ENCODE data around the gene RAB19. TPM values are rescaled to one million over a fixed set of nuclear protein-coding genes. Genes with fewer than 3 reads are reported as not detected.
A peak's percentile ranks its signal among the peaks of the same experiment; 100 is the strongest.

Gene RAB19, protein sequence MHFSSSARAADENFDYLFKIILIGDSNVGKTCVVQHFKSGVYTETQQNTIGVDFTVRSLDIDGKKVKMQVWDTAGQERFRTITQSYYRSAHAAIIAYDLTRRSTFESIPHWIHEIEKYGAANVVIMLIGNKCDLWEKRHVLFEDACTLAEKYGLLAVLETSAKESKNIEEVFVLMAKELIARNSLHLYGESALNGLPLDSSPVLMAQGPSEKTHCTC
- total RNA-seq (2021; ENCODE audit: unreplicated experiment): 0.92 TPM
- polyA plus RNA-seq (2012; ENCODE audit: insufficient read length): not detected
- Bru-seq, nascent RNA: percentile 23 among the genes with signal in this experiment
- BruChase-seq, experiment 1, labeled RNA remaining after a 2-hour chase: percentile 23 among the genes with signal in this experiment
- percentile 25 among the genes with signal in this experiment for BruChase-seq, experiment 2, labeled RNA remaining after a 6-hour chase
- long read RNA-seq, partial matches to known transcripts: 0 of 1 reads
- long read RNA-seq, other reads (novel, unspliced or antisense): 0 of 1 reads

DNA sequence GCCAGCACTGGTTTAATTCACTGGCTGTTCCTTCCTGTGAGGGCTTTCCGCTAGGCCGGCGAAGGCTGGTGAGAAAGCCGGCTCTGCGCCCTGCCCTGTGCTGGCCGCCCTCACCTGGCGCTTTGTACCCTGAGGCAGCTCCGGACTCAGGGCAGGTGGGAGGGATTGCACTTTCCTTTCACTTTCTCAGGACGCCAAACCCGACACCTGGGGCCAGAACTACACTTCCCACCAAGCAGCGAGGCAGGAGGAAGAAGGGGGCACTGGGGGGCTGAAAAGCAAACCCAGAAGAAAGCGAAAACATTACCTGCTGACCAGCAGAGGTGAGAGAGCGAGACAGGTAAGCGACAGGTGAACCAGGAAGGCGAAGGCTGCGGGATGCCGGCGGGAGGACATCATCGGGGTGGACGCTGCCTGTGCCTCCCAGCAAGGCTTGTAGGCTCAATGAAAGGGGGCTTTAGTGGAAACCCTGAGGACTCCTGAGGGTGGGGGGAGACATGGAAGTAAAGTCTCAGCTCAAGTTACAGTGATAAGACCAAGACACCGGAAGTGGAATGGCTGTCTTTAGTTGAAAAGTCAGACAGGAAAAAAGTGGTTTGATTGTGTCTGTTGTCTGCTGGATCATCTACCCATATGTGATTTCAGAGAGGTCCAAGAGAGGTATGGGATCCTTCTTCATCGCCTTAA lies at the start of gene RAB19:
RAB19 (plus strand) TSS at position 181 of the 687 bp plus-strand sequence. CDS start 3,589 bp downstream, outside the sequence.
- no peaks in the 10 kb centered on the region for H3K36me3 ChIP-seq (ENCODE audit: control insufficient read depth, insufficient read depth, low read length)
- in situ Hi-C loops (cut with HindIII; ENCODE audit: low pct_unique_long_range_greater_than_20kb, low sequenced_read_pairs): no loop called here
- peaks cover 19% of the 10 kb centered on the region for H3K4me1 ChIP-seq (ENCODE audit: control insufficient read depth, insufficient read depth, low read length)
- POLR2A ChIA-PET: no interaction called here
- ATAC-seq (peak; percentile 57), DNase-seq (ENCODE audit: low read depth, low spot score) (no peak)
- no peaks in the 10 kb centered on the region for H3K9me3 ChIP-seq (ENCODE audit: control insufficient read depth, insufficient read depth, low read depth, low read length)
- CTCF ChIA-PET: no interaction called here
- peak within 1 kb of the TSS; percentile 36 to 59 for H3K4me3 ChIP-seq (ENCODE audit: low read depth in 2 of 2, low read length in 2 of 2)
- TF ChIP-seq CTCF (IDR thresholded peaks at IDR 0.05): no peak
- TF ChIP-seq, protein P1, sequence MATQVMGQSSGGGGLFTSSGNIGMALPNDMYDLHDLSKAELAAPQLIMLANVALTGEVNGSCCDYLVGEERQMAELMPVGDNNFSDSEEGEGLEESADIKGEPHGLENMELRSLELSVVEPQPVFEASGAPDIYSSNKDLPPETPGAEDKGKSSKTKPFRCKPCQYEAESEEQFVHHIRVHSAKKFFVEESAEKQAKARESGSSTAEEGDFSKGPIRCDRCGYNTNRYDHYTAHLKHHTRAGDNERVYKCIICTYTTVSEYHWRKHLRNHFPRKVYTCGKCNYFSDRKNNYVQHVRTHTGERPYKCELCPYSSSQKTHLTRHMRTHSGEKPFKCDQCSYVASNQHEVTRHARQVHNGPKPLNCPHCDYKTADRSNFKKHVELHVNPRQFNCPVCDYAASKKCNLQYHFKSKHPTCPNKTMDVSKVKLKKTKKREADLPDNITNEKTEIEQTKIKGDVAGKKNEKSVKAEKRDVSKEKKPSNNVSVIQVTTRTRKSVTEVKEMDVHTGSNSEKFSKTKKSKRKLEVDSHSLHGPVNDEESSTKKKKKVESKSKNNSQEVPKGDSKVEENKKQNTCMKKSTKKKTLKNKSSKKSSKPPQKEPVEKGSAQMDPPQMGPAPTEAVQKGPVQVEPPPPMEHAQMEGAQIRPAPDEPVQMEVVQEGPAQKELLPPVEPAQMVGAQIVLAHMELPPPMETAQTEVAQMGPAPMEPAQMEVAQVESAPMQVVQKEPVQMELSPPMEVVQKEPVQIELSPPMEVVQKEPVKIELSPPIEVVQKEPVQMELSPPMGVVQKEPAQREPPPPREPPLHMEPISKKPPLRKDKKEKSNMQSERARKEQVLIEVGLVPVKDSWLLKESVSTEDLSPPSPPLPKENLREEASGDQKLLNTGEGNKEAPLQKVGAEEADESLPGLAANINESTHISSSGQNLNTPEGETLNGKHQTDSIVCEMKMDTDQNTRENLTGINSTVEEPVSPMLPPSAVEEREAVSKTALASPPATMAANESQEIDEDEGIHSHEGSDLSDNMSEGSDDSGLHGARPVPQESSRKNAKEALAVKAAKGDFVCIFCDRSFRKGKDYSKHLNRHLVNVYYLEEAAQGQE (IDR thresholded peaks at IDR 0.05; ENCODE audit: insufficient read depth in 1 of 2, low read depth in 2 of 2, low read length in 1 of 2): no peak
- TF ChIP-seq SIN3A (IDR thresholded peaks at IDR 0.05; ENCODE audit: borderline replicate concordance, insufficient read depth, low read depth, low read length): no peak
- no peak for TF ChIP-seq POLR2AphosphoS5 (IDR thresholded peaks at IDR 0.05; ENCODE audit: low read depth, low read length)
- TF ChIP-seq TCF7L2 (IDR thresholded peaks at IDR 0.05; ENCODE audit: low read depth, low read length): no peak
- intact Hi-C loops (cut with micrococcal nuclease; ENCODE audit: unreplicated experiment): no loop called here
- no TSS peak for BruUV-seq (replicated peaks)
- no peaks in the 10 kb centered on the region for H3K27me3 ChIP-seq (ENCODE audit: control insufficient read depth, insufficient read depth, low read length)
- H3K27ac ChIP-seq (ENCODE audit: low read length): peak within 1 kb of the TSS; percentile 56

DNA sequence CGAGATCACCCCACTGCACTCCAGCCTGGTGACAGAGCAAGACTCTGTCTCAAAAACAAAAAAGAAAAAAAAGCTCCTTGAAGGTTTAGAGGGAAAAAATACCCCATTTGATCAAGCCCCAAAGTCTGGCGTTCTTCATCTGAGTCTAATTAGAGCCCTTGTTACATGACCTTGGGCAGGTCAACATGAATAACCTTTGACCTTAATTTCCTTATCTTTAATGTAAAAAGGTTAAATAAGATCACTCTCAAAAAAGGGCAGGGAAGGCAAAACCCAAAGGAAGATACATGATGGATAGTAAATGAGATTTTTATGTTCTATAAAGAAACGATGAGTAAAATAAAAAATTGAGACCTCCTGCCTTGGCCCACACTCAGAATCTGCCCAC lies 45.8 kb upstream of the RAB19 start:
- ChIA-PET CTCF (no interaction called here), POLR2A (no interaction called here)
- no peak for DNase-seq (ENCODE audit: low read depth, low spot score)
- no peak for ATAC-seq
- no peaks in the 10 kb centered on the region for H3K9me3 ChIP-seq (ENCODE audit: control insufficient read depth, insufficient read depth, low read depth, low read length)
- no peaks in the 10 kb centered on the region for H3K27me3 ChIP-seq (ENCODE audit: control insufficient read depth, insufficient read depth, low read length)
- H3K36me3 ChIP-seq (ENCODE audit: control insufficient read depth, insufficient read depth, low read length): peaks cover 7% of the 10 kb centered on the region; the same call in 1 of the 2 replicates
- no peak overlapping the region for H3K27ac ChIP-seq (ENCODE audit: low read length)
- H3K4me1 ChIP-seq (ENCODE audit: control insufficient read depth, insufficient read depth, low read length): no peaks in the 10 kb centered on the region
- no TSS peak for BruUV-seq (replicated peaks)
- H3K4me3 ChIP-seq (ENCODE audit: low read depth in 2 of 2, low read length in 2 of 2): no peak overlapping the region
- intact Hi-C loops (cut with micrococcal nuclease; ENCODE audit: unreplicated experiment) (no loop called here), in situ Hi-C loops (cut with HindIII; ENCODE audit: low pct_unique_long_range_greater_than_20kb, low sequenced_read_pairs) (no loop called here)
- no peak for TF ChIP-seq CTCF (IDR thresholded peaks at IDR 0.05)
- TF ChIP-seq SIN3A (IDR thresholded peaks at IDR 0.05; ENCODE audit: borderline replicate concordance, insufficient read depth, low read depth, low read length): no peak
- no peak for TF ChIP-seq POLR2AphosphoS5 (IDR thresholded peaks at IDR 0.05; ENCODE audit: low read depth, low read length)
- TF ChIP-seq, protein P1 (IDR thresholded peaks at IDR 0.05; ENCODE audit: insufficient read depth in 1 of 2, low read depth in 2 of 2, low read length in 1 of 2): no peak
- no peak for TF ChIP-seq TCF7L2 (IDR thresholded peaks at IDR 0.05; ENCODE audit: low read depth, low read length)
